GM13977 (cell line): ENCODE results near the gene WDR19.
"Not testable (repeated sequence)": the region's sequence is repeated elsewhere in the genome, so short reads cannot be mapped to it uniquely, and the experiment has no call there.

Source experiments
- DNase-seq: peaks from one replicate; pipeline ENCODE4 v3.0.0; 2012; ENCODE audit warnings: low spot score
- in situ Hi-C: fragments of 300-500 bp; cut with MboI; formaldehyde crosslinking; loops from one replicate; pipeline ENCODE4 v1.12.0; 2022; ENCODE audit warnings: low sequenced_read_pairs, low pct_unique_long_range_greater_than_20kb, mixed read lengths, inconsistent platforms; ENCODE audit not compliant: unreplicated experiment
- TF ChIP-seq, protein P1 (sequence below): IDR thresholded peaks from 2 replicates; pipeline ENCODE4 v1.5.1; 2012; ENCODE audit warnings: mild to moderate bottlenecking, control low read depth; ENCODE audit not compliant: insufficient read depth; ENCODE audit errors: extremely low read depth, missing control alignments

WDR19 gene

DNA sequence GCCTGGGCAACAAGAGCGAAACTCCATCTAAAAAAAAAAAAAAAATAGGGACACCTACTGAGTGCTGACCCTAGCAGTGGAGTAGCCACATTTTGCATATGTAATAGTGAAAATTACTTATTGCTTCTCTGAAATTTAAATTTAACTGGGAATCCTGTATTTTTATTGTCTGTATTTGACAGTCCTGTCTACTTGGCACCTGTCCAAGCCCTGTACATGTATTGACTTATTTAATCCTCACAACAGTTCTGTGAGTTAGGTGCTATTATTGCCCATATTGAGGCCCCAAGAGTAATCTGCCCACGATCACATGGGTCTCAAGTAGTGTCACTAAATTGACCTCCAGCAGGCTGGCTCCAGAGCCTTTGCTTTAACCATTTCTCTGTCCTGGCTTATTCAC is 81.6 kb downstream of the WDR19 start:
- in situ Hi-C loops: no loop called here
- TF ChIP-seq, protein P1, sequence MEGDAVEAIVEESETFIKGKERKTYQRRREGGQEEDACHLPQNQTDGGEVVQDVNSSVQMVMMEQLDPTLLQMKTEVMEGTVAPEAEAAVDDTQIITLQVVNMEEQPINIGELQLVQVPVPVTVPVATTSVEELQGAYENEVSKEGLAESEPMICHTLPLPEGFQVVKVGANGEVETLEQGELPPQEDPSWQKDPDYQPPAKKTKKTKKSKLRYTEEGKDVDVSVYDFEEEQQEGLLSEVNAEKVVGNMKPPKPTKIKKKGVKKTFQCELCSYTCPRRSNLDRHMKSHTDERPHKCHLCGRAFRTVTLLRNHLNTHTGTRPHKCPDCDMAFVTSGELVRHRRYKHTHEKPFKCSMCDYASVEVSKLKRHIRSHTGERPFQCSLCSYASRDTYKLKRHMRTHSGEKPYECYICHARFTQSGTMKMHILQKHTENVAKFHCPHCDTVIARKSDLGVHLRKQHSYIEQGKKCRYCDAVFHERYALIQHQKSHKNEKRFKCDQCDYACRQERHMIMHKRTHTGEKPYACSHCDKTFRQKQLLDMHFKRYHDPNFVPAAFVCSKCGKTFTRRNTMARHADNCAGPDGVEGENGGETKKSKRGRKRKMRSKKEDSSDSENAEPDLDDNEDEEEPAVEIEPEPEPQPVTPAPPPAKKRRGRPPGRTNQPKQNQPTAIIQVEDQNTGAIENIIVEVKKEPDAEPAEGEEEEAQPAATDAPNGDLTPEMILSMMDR: no peak
- no peak for DNase-seq

DNA sequence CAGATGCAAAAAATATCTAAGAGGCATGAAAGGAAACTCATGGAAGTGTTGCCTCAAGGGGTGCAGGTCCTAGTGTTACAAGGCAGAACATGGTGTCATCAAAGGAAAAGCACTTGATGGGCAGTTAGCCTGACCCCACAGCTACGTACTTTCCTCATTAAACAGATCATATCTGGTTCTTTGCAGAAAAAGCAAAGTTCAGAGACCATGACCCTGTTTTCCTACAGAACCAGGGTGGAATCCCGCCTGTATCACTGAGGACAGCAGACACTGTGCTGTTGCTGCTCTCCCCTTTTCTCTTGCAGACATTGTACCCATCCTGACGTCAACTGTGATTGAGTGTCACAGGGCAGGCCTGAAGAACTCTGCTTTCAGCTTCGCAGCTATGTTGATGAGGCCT is 92.2 kb downstream of the WDR19 start:
- in situ Hi-C loops: no loop called here
- TF ChIP-seq, protein P1: no peak
- no peak for DNase-seq

DNA sequence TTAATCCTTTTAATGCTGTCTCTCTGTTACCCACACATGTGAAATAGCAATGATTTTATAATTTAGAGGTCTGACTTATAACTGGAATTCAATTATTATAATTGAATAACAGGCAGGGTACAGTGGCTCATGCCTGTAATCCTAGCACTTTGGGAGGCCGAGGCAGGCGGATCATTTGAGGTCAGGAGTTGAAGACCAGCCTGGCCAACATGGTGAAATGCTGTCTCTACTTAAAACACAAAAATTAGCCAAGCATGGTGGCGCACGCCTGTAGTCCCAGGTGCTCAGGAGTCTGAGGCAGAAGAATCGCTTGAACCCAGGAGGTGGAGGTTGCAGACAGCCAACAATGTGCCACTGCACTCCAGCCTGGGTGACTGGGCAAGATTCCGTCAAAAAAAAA is 95.3 kb downstream of the WDR19 start:
- in situ Hi-C loops, DNase-seq: not testable (repeated sequence)

DNA sequence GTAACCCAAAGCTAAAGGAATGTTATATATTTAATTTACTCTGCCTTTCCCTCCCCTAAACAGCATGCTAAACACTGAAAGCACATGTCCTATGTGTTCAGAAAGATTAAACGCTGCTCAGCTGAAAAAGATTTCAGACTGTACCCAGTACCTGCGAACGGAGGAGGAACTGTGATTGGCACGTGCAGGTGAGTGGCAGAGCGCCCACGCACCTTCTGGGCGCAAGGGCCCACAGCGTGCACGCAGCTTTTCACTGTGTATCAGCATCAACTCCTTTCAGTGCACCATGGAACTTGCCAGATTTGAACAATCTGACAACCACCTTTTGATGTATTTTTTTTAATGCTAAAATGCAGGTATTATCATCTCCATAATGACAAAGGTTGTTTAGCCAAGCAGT is 96.1 kb downstream of the WDR19 start:
- no peak for DNase-seq
- in situ Hi-C loops: no loop called here
- TF ChIP-seq, protein P1: no peak

DNA sequence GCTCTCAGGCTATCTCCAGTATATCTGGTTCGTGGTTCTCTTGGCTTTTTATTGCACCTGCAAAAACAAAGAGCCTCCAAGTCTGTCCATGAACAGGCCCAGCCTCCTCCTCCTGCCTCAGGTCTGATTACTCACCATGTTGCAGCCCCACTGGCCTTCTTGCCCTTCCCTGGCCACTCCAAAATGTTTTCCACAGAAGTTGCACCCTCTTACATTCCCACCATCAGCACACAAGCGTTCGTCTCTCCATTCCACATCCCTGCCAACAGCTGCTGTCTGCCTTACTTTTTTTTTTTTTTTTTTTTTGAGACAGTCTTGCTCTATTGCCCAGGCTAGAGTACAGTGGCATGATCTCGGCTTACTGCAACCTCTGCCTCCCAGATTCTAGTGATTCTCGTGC is 97.1 kb downstream of the WDR19 start:
- in situ Hi-C loops: no loop called here
- TF ChIP-seq, protein P1: no peak
- no peak for DNase-seq

DNA sequence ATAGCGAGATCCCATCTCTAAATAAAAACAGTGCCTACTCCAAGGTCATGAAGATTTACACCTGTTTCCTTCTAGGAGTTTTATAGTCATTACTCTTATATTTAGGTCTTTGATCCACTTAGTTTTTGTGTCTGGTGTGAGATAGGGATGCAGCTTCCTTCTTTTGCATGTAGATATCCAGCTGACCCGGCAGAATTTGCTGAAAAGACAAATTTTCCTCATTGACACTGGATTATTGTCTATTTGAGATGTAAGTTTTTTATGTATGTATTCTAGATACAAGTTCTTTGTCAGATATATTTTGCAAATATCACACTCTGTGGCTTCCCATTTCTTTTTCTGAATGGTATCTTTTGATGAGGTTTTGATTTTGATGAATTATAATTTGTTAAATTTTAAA is 98.4 kb downstream of the WDR19 start:
- TF ChIP-seq, protein P1: no peak
- in situ Hi-C loops: no loop called here
- no peak for DNase-seq

DNA sequence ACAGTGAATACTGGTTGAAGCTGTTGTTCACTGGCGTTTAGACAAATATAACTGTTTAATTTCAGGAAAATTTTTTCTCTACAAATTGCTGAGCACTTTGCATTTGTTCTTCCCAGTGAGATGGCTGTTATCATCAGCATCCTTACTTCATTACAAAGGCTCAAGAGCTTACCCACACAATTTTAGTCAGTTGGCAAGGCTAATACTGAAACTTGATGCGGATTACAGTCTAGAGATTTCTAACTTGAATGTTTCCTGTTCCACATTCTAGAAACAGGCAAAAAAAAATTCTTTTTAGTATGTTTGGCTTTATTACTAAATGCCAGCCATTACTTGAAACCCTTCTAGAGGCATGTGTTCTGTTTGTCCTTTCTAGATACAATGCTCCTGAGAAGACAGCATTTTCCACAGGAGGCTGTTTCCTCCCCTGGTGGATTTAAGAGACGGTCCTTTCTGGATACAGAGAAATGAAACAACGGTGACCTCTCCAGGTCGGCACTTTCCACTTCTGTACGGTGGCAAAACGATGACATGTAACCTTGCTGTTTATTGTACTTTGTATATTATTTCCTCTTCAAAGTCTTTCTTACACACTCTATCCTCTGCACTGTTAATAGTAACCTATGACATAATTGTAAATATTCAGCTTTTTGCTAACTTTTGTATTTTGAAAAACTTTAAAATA is 102.9 kb downstream of the WDR19 start:
- in situ Hi-C loops: no loop called here
- TF ChIP-seq, protein P1: no peak
- no peak for DNase-seq
